22Rv1 (cell line): ENCODE measurements around the gene OR2A25.

Experiments
- CTCF ChIP-seq: fragments of 450-650 bp; IDR thresholded peaks from 2 replicates; pipeline ENCODE4 v1.5.1; 2017; ENCODE audit warnings: mild to moderate bottlenecking
- ZFX ChIP-seq: fragments of 450-650 bp; IDR thresholded peaks from 2 replicates; pipeline ENCODE4 v1.6.1; 2017; ENCODE audit warnings: antibody characterized with exemption, borderline replicate concordance

- no peak for TF ChIP-seq ZFX
- no peak for TF ChIP-seq CTCF
Measured at GRCh38 chr7:144050093-144050492, 19.5 kb upstream of the OR2A25 start.
